Uterus (tissue), 2 donors: ENCODE measurements around the gene FGF9.

ENCODE experiments used
- POLR2A ChIP-seq, 2 donors: fragments of 450-650 bp; IDR thresholded peaks; one replicate each; pipeline ENCODE4 v1.6.1; 2016; ENCODE audit warnings: antibody characterized with exemption in 2 of 2, mild to moderate bottlenecking in 1 of 2, moderate library complexity in 1 of 2
- TF ChIP-seq, protein P1 (sequence below), 4 experiments: fragments of 200-600 bp in 2 of 4; fragments of 450-650 bp in 2 of 4; sonication (generic) in 2 of 4; IDR thresholded peaks; one replicate each; pipeline ENCODE4 v1.5.1; 2016 to 2019; ENCODE audit warnings: antibody characterized with exemption in 4 of 4, mild to moderate bottlenecking in 2 of 4, moderate library complexity in 1 of 4

DNA sequence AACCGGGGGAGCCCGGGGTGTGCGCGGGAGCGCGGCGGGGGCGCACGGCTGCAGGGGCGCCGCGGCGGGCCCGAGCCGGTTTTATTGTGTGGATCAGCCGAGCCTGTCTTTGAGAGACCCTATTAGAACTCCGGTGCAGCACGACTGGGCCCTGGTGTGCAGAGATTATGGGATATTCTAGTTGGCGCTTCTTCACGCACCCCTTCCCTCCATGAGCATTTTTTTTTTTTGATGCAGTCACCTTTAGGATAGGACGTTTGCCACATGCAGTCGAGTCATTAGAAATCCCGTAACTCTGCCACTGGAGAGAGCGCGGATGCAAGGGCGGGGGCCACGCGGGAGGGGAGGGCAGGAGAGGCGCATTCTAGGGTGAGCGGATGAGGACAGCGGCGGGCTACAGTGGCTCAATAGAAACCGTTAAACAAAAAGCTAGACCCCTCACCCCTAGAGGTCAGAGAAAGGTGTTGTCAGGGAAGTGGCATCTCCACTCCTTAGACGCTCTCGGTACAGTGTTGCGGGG is 3.7 kb downstream of the FGF9 start:
- TF ChIP-seq, protein P1, sequence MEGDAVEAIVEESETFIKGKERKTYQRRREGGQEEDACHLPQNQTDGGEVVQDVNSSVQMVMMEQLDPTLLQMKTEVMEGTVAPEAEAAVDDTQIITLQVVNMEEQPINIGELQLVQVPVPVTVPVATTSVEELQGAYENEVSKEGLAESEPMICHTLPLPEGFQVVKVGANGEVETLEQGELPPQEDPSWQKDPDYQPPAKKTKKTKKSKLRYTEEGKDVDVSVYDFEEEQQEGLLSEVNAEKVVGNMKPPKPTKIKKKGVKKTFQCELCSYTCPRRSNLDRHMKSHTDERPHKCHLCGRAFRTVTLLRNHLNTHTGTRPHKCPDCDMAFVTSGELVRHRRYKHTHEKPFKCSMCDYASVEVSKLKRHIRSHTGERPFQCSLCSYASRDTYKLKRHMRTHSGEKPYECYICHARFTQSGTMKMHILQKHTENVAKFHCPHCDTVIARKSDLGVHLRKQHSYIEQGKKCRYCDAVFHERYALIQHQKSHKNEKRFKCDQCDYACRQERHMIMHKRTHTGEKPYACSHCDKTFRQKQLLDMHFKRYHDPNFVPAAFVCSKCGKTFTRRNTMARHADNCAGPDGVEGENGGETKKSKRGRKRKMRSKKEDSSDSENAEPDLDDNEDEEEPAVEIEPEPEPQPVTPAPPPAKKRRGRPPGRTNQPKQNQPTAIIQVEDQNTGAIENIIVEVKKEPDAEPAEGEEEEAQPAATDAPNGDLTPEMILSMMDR (IDR thresholded peaks at IDR 0.05), result no peak
- TF ChIP-seq POLR2A (IDR thresholded peaks at IDR 0.05), result no peak
